Measurements from ENCODE around the gene SECISBP2L.
A peak's percentile ranks its signal among the peaks of the same experiment; 100 is the strongest.
"Not testable (repeated sequence)": the region's sequence is repeated elsewhere in the genome, so short reads cannot be mapped to it uniquely, and the experiment has no call there.

The SECISBP2L gene, protein sequence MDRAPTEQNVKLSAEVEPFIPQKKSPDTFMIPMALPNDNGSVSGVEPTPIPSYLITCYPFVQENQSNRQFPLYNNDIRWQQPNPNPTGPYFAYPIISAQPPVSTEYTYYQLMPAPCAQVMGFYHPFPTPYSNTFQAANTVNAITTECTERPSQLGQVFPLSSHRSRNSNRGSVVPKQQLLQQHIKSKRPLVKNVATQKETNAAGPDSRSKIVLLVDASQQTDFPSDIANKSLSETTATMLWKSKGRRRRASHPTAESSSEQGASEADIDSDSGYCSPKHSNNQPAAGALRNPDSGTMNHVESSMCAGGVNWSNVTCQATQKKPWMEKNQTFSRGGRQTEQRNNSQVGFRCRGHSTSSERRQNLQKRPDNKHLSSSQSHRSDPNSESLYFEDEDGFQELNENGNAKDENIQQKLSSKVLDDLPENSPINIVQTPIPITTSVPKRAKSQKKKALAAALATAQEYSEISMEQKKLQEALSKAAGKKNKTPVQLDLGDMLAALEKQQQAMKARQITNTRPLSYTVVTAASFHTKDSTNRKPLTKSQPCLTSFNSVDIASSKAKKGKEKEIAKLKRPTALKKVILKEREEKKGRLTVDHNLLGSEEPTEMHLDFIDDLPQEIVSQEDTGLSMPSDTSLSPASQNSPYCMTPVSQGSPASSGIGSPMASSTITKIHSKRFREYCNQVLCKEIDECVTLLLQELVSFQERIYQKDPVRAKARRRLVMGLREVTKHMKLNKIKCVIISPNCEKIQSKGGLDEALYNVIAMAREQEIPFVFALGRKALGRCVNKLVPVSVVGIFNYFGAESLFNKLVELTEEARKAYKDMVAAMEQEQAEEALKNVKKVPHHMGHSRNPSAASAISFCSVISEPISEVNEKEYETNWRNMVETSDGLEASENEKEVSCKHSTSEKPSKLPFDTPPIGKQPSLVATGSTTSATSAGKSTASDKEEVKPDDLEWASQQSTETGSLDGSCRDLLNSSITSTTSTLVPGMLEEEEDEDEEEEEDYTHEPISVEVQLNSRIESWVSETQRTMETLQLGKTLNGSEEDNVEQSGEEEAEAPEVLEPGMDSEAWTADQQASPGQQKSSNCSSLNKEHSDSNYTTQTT

DNA sequence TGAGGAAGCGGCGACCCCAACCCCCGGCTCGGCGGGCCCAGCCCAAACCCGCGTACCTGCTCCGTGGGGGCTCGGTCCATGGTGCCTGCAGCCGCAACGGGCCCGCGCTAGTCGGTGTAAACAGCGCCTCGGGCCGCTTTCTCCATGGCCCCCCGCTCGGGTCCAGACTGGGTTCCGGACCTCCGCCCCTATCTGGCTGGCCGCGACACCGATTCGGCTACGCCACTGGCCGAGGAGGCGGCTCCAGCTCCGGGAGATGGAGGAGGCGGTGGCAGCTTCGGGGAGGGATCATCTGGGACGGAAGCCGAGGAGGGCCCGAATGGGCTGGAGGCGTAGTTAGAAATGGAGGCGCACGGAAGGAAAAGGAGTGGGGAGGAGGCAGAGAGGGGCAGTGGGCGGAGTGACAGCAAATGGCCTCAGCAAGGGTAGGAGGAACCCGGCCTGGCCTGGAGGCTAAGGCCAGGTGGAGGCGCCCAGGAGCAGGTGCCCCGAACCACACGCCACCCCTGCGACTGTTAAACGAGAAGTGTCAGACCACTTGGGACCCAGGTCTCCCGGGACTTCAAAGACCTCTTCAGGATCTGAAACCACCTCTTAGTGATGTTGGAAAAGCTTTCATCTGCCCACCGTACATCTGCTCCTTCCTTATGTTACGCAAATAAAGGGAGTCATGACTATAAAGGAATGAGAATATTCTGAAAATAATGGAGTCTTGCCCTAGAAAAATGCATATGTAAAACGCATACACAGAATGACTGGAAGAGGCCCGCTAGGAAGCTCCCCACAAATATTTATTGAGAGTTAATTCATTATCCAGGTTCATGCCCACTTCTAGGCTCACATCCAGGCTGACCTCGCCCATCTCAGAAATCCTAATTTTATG is at the start of gene SECISBP2L:
Gene SECISBP2L, minus strand, starts transcription at position 227 of the 883 bp plus-strand sequence. Its CDS starts 147 bp downstream, at position 80.
- DNase-seq = peak; percentile 61

DNA sequence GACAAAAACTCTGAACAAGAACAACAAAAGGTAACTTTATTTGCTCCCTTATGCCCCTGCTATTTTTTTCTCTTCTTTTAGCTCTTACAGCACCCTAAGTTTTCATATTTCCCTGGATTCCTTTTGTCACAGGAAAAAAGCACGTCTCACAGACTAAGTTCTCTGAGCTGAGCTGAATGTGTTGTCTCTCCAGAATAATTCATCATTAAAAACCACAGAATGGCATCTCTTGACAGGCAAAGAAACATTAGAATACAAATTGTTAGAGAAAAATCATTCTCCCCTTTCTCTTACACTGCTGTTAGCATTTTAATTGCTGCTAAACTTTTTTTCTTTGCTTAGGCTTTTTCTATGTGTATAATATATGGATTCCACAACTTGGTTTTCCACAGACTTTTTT is 48.7 kb upstream of the SECISBP2L start:
- DNase-seq = no peak

DNA sequence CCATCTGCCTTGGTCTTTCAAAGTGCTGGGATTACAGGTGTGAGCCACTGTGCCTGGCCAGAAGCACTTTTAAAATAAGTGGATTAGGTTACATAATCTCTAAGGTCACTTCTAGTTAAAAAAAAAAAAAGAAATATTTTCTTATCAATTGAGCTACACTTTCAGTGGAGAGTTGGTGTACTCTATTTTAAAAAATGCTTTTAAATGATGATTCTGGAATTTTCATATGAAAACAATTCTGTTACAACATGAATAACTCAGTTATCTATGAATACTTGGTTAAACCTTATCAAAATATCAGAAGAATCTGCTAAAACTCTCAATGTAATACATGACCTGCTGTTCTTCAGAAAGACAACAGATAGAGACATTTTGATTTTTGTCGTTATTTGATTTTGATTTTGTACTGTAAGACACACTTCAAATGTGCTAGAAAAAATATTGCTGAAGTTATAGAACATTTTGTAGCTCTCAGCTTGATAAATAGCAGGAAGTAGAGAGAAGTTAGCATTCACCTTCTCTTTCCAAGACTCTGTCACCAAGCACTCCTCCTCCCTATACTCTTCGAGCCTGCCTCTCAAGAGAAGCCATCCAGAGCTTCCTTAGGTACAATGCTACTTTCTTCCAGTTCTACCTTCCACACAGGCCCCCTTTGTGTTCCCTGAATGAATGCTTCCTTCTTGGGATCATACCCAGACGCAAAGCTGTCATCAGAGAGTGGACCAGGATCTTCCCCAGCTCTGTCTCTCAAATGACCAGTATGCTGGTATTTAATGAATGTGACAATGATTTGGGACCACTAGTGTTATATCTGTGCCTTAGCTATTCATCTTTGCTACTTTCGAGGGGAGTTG is 47.2 kb upstream of the SECISBP2L start:
- DNase-seq = no peak

GRCh38 chr15:49088996-49089395 is 42.8 kb upstream of the SECISBP2L start:
- DNase-seq = no peak

DNA sequence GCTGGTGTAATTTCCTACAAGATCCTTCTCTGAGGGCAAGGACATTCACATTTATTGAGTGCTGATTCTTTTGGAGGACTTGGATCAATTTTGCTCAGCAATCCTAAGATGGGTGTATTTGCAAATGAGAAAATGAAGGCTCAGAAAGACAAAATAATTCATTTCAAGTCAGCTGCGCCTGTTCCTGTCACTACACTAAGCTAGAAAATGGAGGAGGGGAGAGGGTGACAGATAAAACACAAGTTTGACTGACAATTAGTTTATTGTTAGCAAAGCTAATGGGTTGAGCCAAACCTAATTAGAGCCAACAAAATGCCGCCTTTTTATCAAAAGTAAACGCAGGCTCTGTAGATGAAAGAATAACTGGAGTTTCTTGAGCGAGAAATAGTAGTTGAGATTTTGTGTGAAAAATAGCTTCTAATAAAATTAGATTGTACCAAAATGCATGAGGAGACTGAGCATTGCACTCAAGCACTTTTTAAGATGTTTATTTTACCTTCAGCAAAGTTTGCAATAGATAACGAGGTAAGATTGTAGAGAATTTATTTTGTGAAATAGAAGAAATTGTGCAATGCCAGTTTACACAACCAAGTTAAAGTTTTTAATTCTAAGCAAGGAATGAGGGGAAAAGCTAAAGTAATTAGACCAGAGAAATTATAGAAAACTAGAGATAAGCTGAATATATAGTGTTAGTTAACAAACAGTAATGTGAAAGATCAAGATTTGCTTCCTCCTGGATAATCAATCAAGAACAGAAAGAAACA is 39.6 kb upstream of the SECISBP2L start:
- DNase-seq = no peak

DNA sequence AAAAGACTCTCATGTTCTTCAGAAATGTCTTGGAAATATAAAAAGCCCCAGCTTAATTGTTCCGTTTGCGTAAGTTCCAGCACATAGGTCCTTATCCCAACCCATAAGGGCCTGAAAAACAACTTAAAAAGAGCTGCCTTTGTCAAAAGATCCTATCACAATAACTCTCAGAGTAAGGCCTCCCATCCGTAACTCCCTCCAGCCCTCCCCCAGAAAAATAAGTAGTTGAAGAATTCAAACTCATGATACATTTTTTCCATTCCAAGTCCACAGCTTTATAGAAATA is 38.0 kb upstream of the SECISBP2L start:
- DNase-seq = no peak

DNA sequence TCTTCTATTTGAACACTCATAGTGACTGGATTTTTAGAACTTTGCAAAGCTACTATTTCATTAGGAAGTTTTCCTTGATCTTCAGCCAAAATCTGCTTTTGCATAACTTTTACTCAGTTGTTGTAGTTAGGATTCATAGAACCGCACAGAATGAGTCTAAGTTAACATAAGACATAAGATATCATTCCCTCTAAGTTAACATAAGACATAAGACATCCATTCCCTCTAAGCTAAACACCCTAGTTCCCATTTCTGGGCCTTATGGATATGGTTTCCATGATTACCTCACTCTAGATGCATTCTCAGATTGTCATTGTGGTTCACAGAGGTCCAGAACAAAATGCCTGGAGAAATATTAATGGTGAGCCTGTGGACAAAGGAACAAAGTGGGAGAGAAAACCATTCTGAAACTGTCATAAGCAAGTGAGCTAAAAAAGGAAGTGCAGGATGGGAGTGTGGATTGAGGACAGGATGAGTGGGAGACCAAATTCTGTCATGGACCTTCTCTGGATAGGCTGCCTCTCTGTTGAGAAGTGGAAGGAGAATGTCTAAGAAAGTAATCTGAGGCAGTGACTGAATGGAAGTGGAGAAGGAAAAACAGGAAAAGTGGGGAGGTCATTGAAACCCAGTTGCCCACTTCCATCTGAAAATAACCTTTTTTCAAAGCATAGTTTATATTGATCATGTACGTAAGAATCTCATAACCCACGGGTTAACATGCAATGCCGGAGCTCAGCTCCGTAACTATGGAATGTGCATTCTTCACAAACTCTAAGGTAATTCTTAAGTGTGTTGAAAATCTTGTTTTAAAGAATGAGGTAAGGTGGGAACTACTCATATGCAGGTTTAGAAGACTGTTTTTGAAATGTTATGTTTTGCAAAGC is 37.4 kb upstream of the SECISBP2L start:
- DNase-seq = no peak

DNA sequence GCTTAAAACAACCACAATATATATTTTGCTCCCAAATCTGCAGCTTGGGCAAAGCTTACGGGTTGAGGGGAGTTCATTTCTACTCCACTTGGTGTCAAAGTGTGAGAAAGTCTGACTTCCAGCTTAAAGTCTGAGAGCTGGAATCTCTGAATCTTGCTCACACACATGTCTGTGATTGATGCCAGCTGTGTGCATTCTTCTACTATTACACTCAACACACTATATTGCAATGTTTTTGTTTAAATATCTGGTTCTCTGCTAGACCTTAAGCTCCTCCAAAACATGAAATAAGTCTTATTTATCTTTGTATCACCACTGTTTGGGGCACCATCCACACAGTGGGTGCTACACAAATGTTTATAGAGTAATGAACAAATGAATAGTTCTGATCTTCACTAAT is 36.7 kb upstream of the SECISBP2L start:
- no peak for DNase-seq

DNA sequence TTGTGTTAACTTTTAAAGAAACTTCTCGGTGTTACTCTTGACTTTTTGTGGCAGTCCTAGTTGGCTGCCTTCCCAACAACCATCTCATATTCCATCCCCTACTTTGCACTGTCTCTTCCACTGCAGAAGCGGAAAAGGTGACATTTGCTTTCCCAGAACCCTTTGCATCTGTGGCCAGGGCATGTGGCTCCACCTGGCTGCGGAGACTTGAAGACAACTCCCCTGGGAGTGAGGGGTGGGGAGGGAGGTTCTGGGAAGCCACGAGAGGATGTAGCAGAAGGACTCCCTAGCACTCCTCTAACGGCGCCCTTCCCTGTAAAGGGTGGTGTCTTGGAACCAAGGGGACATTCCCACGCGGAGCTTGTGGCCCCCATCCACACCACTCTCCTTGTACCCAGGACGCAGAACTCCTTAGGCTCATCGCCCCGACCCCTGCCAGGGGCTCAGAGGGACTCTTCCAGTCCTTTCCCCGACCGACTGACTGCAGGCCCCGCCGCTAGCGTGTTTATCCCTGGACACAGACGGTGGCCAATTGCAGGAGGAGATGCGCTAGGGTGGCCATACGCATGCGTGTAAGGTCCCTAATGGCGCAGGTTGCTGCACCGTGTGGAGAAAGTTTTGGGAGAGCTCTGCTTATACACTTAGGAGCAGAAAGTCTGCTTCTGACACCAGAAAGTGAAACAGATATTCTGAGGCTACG is 33.2 kb upstream of the SECISBP2L start:
- no peak for DNase-seq

DNA sequence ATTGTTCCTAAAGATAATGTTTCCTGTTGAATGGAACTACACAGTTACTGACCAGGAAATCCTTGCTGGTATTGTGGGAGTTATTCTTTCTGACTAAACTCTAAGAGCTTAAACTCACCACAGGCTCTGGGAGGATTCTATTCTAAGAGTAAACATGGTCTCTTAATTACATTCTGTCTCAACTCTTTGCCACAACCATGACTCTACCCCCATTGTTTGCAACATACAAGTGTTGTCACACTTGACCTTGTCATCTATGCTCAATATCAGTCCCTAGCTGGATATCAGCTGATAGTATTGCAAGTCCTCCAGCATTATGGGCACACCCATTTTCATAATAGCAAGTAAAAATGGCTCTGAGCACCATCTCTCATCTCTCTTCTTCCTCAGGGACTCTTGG is 29.6 kb upstream of the SECISBP2L start:
- no peak for DNase-seq

DNA sequence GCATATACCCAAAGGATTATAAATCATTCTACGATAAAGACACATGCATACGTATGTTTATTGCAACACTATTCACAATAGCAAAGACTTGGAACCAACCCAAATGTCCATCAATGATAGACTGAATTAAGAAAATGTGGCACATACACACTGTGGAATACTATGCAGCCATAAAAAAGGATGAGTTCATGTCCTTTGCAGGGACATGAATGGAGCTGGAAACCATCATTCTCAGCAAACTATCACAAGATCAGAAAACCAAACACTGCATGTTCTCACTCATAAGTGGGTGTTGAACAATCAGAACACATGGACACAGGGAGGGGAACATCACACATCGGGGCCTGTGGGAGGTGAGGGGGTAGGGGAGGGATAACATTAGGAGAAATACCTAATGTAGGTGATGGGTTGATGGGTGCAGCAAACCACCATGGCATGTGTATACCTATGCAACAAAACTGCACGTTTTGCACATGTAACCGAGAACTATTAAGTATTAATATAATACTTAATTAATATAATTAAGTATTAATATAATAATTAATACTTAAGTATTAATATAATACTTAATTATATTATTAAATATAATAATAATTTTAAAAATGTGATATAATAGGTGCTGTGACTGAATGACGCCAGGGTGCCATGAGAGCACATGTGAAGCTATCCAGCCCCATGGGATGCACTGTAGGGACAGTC is 28.5 kb upstream of the SECISBP2L start:
- not testable (repeated sequence) for DNase-seq

- no peak for DNase-seq
Measured at GRCh38 chr15:49066372-49066771, 20.1 kb upstream of the SECISBP2L start.

- DNase-seq = no peak
Measured at GRCh38 chr15:49064884-49065283, 18.6 kb upstream of the SECISBP2L start.

- DNase-seq = no peak
Measured at GRCh38 chr15:49064281-49064653, 18.0 kb upstream of the SECISBP2L start.

DNA sequence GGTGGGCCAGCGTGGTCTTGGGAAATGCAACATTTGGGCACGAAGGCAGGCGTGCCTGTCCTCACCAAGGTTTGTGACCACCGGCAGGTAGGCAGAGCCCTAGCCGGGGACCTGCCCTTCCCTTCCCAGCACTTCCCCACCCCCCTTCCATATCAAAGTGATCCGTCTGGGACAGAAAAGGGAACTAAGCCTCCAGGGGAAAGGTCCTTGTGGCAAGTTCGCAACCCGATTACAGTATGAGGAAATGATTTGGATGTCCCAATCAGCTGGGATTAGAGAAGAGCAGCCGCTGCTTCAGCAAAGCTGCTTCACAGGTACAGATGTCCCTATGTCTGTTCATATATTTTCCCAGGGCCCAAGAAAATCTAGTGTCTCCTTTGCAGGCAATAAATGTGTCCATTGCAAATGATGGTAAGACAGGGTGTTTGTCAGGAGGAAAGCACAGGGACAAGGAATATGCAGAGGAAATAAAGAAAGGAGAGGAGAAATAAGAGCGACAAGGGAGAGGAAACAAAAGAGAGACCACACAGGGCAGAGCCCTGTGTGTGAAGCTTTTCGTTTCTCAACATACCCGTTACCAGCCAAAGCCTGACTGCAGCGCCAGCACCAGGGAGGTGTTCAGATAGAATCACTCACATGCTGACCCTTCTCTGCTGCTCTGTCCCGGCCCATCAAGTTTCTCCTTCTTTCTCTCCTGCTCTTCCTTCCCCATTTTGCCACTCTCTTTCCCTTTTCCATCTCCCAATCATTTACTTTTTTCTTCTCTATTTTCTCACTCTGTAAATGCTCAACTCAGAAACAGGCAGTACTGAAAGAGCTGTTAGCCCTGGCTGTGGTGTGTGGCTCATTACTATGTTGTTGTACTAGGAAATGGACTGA is 17.4 kb upstream of the SECISBP2L start:
- DNase-seq = peak; percentile 6

DNA sequence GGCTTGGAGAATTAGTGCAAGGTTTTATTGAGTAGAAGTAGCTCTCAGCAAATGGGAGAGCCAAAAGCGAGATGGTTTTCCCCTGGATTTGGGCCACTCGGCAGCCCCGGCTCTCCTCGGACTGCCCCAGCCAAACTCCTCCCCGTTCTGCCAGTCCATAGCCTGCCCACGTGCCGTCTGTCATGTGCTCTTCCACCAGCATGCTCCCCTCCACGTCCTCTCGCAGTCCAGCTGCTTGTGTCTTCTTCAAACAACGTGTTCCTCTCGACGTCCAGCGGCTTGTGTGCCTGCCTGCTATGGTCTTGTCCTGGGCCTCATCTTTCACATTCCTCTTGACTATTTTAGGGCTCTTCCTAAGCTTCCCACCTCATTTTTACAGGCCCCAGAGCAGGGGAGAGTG is 16.7 kb upstream of the SECISBP2L start:
- no peak for DNase-seq

GRCh38 chr15:49060710-49061495 is 14.7 kb upstream of the SECISBP2L start:
- DNase-seq = no peak
